ENCODE results near the gene ADARB2.
"Not testable (repeated sequence)": the region's sequence is repeated elsewhere in the genome, so short reads cannot be mapped to it uniquely, and the experiment has no call there.

Gene ADARB2

GRCh38 chr10:1401071-1401965, 336.0 kb downstream of the ADARB2 start:
- no peak for DNase-seq

DNA sequence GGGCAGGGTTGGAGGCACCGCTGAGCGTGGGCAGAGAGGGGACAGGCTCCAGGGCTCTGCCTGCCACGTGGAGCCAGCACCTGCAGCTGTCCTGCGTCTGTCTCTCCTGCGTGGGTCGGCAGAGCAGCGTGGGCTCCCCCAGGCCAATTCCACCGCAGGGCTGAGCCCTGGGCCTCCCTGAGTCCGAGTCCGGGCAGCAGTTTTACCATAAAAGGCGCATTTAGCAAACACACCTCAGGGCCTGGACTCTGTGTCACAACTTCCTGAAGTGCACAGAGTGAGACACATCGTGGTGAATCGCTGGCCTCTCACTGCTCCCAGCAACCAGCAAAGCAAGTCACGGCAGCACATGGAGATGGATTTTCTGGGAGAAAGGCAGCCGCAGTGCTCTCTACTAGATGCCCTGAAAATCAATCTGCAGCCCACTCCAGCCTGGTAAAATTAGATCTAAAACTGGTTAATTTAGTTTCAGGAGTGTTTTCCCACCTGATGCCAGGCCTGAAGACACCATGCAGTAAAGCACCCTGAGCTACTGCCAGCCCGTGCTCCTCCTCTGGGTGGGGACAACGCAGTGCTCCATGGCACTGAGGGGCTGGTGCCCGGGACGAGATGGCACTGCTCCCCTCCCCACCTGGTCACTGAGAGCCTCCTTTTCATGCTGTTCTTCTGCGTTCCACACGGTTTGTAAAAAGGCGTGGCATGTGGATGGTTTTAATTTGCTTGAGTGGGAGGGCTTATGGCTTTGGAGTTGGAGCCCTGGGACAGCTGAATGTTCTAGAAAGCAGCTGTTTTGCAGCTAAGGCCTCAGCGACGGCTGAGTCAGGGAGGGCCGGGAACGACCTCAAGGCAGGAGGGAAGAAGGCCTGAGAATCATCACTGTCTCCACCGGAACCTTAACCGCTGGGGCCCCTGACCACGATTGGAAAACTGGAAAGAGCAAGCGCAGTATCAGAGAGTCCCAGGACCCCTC, 336.9 kb downstream of the ADARB2 start:
- no peak for DNase-seq

DNA sequence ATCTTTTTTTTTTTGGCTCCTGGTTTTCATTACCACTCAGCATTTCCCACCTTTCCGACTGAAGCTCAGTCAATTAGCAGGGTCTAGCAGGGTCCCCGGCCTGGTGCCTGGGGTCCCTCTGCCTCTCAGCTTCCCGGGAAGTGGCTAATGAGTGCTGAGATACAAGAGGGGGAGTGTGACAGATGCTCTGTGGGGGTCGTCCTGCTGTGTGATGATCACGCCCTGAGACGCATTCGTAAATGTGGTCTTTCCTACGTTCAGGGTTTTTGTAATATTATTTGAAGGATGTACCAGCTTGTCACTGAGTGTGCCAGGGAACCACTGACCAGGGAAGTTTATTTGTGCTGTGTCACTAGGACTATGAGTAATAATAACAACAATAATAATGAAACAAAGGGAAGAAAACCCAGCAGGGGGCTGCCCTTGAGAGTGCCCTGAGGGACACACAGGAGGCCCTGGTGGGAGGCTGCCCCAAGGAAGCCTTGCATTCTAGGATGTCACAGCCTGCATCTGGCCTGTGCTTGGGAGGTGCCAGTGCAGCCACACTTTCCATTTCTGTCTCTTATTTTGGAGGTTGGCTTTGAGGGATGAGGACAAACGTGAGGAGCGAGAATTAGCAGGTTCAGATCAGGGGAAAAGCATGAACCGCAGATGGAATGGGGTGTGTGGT, 337.8 kb downstream of the ADARB2 start:
- no peak for DNase-seq

DNA sequence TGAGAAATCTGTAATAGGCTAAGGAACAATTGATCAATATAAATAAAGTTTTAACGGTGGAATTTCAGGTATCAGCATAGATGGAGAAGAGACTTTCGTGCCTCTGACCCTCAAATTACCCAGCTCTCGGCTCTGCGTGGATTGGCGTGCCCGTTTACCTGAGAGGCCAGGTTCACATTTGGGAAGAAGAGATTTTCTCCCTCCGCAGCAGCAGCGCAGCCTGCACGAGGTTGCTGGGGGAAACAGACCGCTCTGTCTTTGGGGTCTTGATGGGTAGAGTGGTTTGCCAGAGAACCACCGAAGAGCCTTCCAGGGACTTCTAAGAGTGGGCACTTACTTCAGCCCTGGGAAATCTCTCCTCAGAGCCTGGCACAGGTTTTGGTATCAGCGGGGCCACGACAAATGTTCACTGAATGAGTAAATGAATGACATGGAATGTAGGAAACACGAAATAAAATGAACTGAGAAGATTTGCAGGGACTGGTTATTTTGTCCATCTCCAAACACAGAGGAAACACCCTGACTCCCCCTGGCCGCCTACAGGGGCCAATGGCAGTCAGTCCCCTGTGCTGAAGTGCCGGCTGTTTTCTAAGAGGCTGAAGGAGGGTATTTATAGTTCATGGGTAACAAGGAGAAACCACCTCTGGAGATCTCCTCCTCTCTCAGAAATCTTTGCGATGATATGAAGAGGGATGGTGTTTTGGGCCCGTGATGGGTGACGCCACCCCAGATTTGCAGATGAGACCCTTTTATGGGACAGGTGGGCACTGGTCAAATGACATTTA, 338.5 kb downstream of the ADARB2 start:
- DNase-seq = no peak

DNA sequence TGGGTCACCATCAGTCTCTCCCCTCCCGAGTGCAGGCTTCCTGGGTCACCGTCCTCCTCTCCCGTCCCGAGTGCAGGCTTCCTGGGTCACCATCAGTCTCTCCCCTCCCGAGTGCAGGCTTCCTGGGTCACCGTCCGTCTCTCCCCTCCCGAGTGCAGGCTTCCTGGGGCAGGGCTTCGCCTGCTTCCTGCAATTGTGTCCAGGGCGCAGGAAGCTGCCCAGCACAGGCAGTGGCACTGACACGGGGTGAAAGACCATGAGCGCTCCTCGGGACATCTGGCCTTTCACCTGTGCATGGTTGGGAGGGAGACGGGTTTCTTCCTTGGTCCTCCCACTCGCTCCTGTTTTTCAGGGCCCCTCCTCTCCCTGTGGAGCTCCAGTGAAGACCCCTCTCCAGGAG, 339.2 kb downstream of the ADARB2 start:
- not testable (repeated sequence) for DNase-seq

DNA sequence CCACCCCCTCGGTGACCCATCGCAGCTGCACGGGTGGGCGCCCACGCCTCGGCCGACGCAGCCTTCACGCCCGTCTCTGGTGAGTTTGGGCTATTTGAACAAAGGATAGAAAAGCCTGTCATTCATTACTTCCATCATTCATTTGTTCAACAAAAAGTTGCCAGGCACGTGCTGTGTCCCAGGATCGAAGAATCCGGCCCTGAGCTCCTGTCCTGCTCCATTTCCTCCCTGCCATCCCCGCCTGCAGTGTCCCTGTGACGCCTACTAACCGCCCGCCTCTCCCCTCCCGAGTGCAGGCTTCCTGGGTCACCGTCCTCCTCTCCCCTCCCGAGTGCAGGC, 341.1 kb downstream of the ADARB2 start:
- no peak for DNase-seq

GRCh38 chr10:1395481-1396296, 341.6 kb downstream of the ADARB2 start:
- DNase-seq = no peak

DNA sequence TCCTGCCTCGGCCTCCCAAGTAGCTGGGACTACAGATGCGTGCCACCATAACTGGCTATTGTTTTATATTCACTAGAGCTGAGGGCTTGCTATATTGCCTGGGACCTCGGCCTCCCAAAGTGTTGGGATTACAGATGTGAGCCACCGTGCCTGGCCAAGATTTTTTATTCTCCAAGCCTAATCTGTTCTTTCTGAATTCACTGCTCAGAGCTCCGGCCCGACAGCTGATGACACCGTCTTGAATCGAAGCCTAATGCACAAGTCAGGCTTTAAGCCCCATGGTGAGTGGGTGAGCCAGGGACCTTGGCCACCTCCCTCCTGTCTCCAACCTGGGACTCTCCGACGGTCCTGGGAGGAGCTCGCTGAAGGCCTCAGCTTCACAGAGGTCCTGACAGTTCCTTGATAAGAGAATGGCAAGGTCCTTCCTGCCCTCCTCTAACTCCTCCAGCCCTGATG, 342.3 kb downstream of the ADARB2 start:
- DNase-seq = no peak

GRCh38 chr10:1394155-1394912, 343.0 kb downstream of the ADARB2 start:
- no peak for DNase-seq

DNA sequence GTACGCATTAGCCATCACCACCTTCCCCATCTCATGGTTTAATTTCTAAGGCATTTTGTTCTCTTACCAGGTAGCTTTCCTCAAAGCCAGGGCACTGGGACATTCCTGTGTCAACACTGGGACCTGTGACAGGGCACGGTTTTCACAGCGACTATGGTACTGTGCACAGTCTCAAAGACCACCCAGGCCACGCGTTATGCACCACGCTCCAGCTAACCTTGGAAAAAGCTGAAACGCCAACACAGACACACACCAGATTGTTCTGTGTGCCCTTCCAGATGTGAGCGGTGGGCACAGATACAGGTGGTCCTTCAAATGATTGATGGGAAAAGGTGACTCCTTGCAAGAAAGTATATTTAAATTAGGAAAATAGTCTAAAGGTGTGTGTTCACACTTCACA, 343.8 kb downstream of the ADARB2 start:
- no peak for DNase-seq

- DNase-seq = no peak
Measured at GRCh38 chr10:1392127-1392526, 345.2 kb downstream of the ADARB2 start.

DNA sequence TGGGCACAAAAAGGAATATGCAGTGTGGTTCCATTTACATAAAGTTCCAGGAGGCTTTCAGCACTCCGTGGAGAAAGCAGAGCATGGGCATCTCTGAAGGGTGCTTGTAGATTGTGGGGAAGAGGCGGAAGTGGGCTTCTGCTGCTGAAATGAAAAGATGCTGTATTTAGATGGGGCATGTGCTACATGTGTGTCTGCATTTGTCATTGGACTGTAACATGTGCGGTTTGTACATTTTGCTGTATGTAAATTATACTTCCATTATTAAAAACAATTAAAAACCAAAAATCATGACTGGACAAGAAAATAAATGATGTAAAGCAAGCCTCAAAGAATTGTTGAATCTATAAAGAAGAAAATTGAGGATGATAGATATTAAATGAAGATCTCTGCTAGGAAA, 347.1 kb downstream of the ADARB2 start:
- DNase-seq = no peak

- no peak for DNase-seq
Measured at GRCh38 chr10:1384026-1384425, 353.3 kb downstream of the ADARB2 start.

DNA sequence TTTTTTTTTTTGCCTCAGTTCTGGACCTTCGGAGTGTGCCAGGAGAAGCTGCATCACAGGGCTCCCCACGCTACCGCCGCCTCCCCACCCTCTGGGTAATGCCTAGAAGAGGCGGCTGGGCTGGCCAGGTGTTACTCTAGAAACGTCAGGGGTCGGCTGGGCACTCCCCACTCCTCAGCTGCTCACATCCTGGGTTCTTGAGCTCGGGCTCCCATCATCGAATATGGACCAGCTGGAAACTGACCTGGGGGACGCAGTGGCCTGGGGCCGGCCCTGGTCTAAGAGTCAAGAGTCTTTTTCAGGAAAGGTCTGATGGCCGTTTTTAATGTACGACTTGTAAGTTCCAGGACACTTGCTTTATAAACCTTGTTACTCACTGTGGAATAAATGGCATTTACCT, 354.6 kb downstream of the ADARB2 start:
- no peak for DNase-seq

GRCh38 chr10:1381339-1381738, 356.0 kb downstream of the ADARB2 start:
- no peak for DNase-seq

- DNase-seq = no peak
Measured at GRCh38 chr10:1380088-1380671, 357.1 kb downstream of the ADARB2 start.

DNA sequence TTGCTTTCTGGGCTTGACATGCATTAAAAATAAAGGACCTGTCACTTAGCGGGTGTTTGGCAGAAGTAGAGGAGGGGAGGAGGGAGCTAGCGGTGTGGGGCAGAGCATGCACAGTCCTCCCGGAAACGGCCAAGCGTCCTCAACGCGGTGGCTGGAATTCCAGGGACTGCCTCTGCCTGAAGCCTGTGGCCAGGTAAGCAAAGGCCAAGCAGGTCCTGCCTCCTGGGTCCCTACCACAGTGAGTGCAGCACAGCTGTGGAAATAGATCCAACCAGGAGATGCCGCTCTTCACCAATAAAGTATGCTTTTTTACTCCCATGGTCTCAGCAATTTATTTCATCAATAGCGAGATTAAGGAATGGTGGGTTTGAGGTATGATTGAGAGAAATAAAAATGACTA, 357.7 kb downstream of the ADARB2 start:
- DNase-seq = no peak

DNA sequence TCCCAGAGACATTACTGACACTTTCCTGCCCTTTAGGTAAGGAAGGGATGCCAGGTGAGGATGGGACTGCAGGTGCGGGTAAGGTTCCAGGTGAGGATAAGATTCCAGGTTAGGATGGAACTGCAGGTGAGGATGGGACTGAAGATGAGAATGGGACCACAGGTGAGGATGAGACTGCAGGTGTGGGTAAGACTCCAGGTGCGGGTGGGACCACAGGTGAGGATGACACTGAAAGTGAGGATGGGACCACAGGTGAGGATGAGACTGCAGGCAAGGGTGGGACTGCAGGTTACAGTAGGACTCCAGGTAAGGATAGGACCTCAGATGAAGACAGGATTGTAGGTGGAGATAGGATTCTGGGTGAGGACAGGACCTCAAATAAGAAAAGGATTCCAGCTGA, 358.9 kb downstream of the ADARB2 start:
- DNase-seq = no peak

DNA sequence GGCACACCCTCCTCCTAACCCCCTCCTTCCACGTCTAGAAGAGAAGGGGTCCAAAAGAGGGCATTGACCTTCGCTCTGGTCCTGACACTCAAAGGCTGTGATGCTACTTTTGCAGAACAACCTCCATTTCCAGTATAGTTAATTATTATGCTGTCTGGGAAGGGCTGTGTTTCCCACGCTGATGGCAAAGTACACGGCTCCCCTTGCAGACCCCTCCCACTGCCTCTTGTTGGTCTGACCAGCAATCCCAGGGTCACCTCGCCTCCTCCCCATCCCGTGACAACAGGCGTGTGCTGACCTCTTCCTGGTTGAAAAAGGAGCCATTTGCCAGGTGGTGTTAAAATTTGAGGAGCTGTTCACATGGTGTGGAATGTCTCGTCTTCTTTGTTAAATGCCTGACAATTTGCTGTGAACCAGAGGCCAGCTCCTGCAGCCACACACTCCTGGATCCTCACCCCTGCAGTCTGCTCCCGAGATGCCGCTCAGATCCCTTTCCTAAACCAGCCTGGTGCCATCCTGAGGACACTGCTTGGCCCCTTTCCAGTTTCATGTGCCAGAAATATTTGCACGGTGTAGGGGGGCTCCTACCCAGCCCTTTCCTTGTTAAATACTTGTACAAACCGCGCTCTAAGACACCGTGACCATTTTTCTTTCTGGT, 359.5 kb downstream of the ADARB2 start:
- DNase-seq = no peak

DNA sequence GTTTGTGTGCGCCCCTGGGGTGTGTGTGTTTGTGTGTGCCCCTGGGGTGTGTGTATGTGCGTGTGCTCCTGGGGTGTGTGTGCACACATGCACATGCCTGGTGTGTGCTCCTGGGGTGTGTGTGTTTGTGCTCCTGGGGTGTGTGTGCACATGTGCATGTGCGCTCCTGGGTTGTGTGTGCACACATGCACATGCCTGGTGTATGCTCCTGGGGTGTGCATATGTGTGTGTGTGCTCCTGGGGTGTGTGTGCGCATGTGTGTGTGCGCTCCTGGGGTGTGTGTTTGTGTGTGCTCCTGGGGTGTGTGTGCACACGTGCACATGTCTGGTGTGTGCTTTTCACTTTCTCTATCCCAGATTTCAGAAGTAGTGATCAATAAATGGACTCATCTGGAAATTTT, 360.1 kb downstream of the ADARB2 start:
- no peak for DNase-seq

All from hippocampal formation (tissue), 2 donors.